Measurements from ENCODE around the gene BCAS3. TPM values are rescaled to one million over a fixed set of nuclear protein-coding genes. Genes with fewer than 3 reads are reported as not detected.
A peak's percentile ranks its signal among the peaks of the same experiment; 100 is the strongest.

BCAS3 gene
- total and polyA plus RNA-seq, 4 experiments from 2014 or later: 27.0 to 45.2 (median 41.2) TPM

DNA sequence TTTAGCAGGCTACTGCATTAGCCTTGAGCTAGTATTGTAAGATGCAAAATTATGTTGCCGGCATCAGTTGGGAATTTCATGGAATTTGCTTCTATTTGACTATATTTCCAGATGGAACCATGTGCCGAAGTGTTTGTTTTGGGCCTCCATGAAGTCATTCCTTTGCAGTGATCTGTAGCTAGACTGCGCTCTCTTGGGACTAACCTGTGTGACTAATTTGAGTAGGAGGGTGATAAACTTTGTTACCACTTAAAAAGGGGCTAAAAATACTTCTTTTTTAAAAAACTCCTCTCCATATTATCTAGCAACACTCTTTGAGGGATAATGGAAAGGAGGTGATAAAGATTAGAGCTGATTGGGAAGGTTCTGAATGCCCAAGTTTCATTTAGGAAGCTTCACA is 555.2 kb downstream of the BCAS3 start:
- ChIA-PET POLR2A (ENCODE audit: partially characterized antibody) (interaction anchor here (1.1 kb wide), 1 partner anchor 10 kb away, joined by 5 read pairs; no protein-coding TSS in a partner anchor), CTCF (ENCODE audit: partially characterized antibody) (interaction anchor here (0.7 kb wide), 1 partner anchor 11 kb away, joined by 3 read pairs; no protein-coding TSS in a partner anchor)
- Mint-ChIP-seq H3K4me3 (no peak overlapping the region), H3K27ac (no peak overlapping the region), H3K4me1 (peaks cover 4 to 14% (median 8%) of the 10 kb centered on the region in 4 donors), H3K27me3 (no peaks in the 10 kb centered on the region), H3K36me3 (peaks cover 0 to 4% of the 10 kb centered on the region in 2 donors), H3K9me3 (no peaks in the 10 kb centered on the region)
- intact Hi-C loops (cut with micrococcal nuclease): no loop called here
- Histone ChIP-seq H3K4me3 (ENCODE audit: low read length in 2 of 2) (no peak overlapping the region), H3K27me3 (ENCODE audit: insufficient read depth, low read length) (no peaks in the 10 kb centered on the region), H3K9me3 (ENCODE audit: control insufficient read depth in 1 of 2, low read length in 2 of 2) (no peaks in the 10 kb centered on the region), H3K4me1 (ENCODE audit: insufficient read depth, low read length) (no peaks in the 10 kb centered on the region), H3K36me3 (ENCODE audit: insufficient read depth, low read length) (no peaks in the 10 kb centered on the region), H3K27ac (ENCODE audit: low read depth, low read length) (no peak overlapping the region)
- no peak for DNase-seq

DNA sequence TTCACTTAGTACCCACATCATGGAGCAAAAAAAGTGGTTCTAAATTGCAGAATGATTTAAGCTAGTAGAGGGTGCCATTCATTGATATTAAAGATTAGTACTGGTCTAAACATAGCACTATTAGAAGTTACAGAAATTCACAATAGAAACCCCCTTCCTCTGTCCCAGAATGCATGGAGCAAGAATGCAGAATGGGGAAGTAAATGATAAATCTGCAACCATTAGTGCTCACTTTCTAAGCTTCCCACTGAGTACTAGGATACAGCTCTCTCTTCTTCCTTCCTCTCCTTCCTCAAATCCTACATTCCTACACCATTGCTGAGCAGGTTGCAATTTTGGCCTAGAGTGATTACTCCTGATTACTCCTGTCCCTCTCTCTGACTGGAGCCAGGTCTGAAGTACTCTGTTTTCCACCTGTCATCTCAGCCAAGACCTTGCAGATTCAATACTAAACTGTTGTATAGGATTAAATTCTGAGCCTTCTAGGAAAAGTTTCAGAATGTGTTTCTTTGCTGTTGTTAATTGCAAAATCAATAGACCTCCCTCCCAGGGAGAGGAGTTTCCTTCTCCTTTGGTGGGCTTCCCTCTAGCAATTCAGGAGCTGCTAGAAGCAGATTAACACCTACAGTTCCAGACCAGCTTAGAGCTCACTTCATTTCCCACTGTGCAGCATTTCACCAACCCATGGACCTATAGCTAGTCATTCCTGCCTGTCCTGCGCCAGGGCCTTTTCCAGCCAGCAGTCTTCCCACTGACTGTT is 556.5 kb downstream of the BCAS3 start:
- CTCF ChIA-PET (ENCODE audit: partially characterized antibody): no interaction called here
- intact Hi-C loops (cut with micrococcal nuclease): no loop called here

DNA sequence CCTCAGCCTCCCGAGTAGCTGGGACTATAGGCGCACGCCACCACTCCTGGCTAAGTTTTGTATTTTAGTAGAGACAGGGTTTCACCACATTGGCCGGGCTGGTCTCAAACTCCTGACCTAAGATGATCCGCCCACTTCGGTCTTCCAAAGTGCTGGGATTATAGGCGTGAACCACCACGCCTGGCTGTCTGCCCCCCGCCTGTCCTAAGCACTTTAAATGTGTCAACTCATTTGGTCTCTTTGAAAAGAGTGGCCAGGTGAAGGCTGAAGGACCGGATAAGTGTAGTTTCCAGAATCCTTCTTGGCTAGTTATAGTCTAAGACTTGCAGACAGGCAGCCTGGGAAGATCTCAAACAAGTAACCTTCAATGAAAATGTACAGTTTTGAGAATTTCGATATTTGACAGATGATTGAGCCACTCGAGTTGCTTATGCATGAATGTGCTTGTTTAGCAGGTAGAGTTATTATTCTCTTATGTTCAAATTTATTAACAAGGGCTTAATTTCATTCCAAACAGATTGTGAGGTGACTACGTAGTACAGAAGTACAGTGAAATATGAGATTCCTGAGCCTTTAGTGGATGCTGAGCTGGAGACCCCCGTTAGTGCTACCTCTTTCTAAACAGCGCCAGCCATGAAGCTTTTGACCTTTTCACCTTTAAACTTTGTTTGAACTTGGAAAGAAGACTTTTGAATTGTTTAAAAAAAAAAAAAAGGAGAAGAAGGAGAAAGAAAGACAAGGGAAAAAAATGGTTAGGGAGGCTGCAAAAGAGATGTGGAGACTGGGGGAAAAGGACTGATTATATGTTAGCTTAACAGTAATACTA is 557.6 kb downstream of the BCAS3 start:
- peaks cover 0 to 4% of the 10 kb centered on the region in 2 donors for H3K36me3 Mint-ChIP-seq
- peak overlapping the region in 1 of 7 donors; percentile 31 for H3K27ac Mint-ChIP-seq
- Histone ChIP-seq H3K9me3 (ENCODE audit: control insufficient read depth in 1 of 2, low read length in 2 of 2) (no peaks in the 10 kb centered on the region), H3K27ac (ENCODE audit: low read depth, low read length) (no peak overlapping the region), H3K27me3 (ENCODE audit: insufficient read depth, low read length) (no peaks in the 10 kb centered on the region), H3K4me3 (ENCODE audit: low read length in 2 of 2) (no peak overlapping the region), H3K36me3 (ENCODE audit: insufficient read depth, low read length) (no peaks in the 10 kb centered on the region), H3K4me1 (ENCODE audit: insufficient read depth, low read length) (no peaks in the 10 kb centered on the region)
- CTCF ChIA-PET (ENCODE audit: partially characterized antibody): no interaction called here
- no peak for DNase-seq
- H3K9me3 Mint-ChIP-seq: no peaks in the 10 kb centered on the region
- POLR2A ChIA-PET (ENCODE audit: partially characterized antibody): no interaction called here
- no peaks in the 10 kb centered on the region for H3K27me3 Mint-ChIP-seq
- intact Hi-C loops (cut with micrococcal nuclease): no loop called here
- H3K4me1 Mint-ChIP-seq: peaks cover 6 to 12% (median 8%) of the 10 kb centered on the region in 4 donors
- no peak overlapping the region for H3K4me3 Mint-ChIP-seq

More for the DNA sequence above, 556.5 kb downstream of the BCAS3 start:
- H3K4me3 ChIP-seq (ENCODE audit: low read length in 2 of 2): no peak overlapping the region
- no peaks in the 10 kb centered on the region for H3K9me3 ChIP-seq (ENCODE audit: control insufficient read depth in 1 of 2, low read length in 2 of 2)
- no peak overlapping the region for H3K27ac ChIP-seq (ENCODE audit: low read depth, low read length)
- H3K27ac Mint-ChIP-seq: no peak overlapping the region
- POLR2A ChIA-PET (ENCODE audit: partially characterized antibody): no interaction called here
- peaks cover 0 to 4% of the 10 kb centered on the region in 2 donors for H3K36me3 Mint-ChIP-seq
- peaks cover 6 to 14% (median 8%) of the 10 kb centered on the region in 4 donors for H3K4me1 Mint-ChIP-seq
- no peaks in the 10 kb centered on the region for H3K4me1 ChIP-seq (ENCODE audit: insufficient read depth, low read length)
- H3K36me3 ChIP-seq (ENCODE audit: insufficient read depth, low read length): no peaks in the 10 kb centered on the region
- no peak overlapping the region for H3K4me3 Mint-ChIP-seq
- no peaks in the 10 kb centered on the region for H3K9me3 Mint-ChIP-seq
- no peaks in the 10 kb centered on the region for H3K27me3 ChIP-seq (ENCODE audit: insufficient read depth, low read length)
- no peak for DNase-seq
- no peaks in the 10 kb centered on the region for H3K27me3 Mint-ChIP-seq

DNA sequence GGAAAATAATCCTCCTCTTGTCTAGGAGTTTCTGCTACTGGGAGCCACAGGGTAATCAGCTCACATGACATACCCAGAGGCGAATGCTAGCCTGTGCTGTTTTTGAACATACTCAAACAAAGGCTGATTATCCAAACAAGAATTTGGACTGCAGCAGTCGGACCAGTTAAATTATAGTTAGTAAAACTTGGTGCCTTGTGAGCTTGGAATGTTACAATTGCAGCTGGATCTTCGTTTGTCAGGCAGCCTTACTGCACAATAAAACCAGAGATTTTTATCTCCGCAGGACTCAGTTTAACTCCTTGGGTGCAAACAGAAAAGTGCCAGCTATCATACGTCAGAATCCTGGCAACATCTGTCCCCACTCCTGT is 558.2 kb downstream of the BCAS3 start:
- ChIA-PET CTCF (ENCODE audit: partially characterized antibody) (no interaction called here), POLR2A (ENCODE audit: partially characterized antibody) (no interaction called here)
- no peaks in the 10 kb centered on the region for H3K9me3 Mint-ChIP-seq
- Histone ChIP-seq H3K27ac (ENCODE audit: low read depth, low read length) (no peak overlapping the region), H3K36me3 (ENCODE audit: insufficient read depth, low read length) (no peaks in the 10 kb centered on the region), H3K4me3 (ENCODE audit: low read length in 2 of 2) (no peak overlapping the region), H3K9me3 (ENCODE audit: control insufficient read depth in 1 of 2, low read length in 2 of 2) (no peaks in the 10 kb centered on the region), H3K27me3 (ENCODE audit: insufficient read depth, low read length) (no peaks in the 10 kb centered on the region), H3K4me1 (ENCODE audit: insufficient read depth, low read length) (peaks cover under 1% of the 10 kb centered on the region)
- intact Hi-C loops (cut with micrococcal nuclease): no loop called here
- no peak overlapping the region for H3K4me3 Mint-ChIP-seq
- H3K36me3 Mint-ChIP-seq: peaks cover 0 to 4% of the 10 kb centered on the region in 2 donors
- no peak for DNase-seq
- H3K27me3 Mint-ChIP-seq: no peaks in the 10 kb centered on the region
- H3K27ac Mint-ChIP-seq: no peak overlapping the region
- peaks cover 6 to 8% (median 6%) of the 10 kb centered on the region in 4 donors for H3K4me1 Mint-ChIP-seq

DNA sequence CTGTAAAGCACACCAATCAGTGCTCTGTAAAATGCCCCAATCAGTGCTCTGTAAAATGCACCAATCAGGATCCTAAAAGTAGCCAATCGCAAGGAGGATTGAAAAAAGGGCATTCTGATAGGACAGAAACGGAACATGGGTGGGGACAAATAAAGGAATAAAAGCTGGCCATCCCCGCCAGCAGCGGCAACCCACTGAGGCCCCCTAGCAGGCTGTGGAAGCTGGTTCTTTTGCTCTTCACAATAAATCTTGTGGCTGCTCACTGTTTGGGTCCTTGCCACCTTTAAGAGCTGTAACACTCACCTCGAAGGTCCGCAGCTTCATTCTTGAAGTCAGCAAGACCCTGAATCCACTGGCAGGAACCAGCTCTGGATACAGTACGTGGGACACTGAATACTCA is 559.6 kb downstream of the BCAS3 start:
- H3K4me3 ChIP-seq (ENCODE audit: low read length in 2 of 2): no peak overlapping the region
- Mint-ChIP-seq H3K27ac (no peak overlapping the region), H3K4me1 (peaks cover 0 to 4% (median under 1%) of the 10 kb centered on the region in 4 donors), H3K4me3 (no peak overlapping the region), H3K27me3 (no peaks in the 10 kb centered on the region), H3K36me3 (peaks cover 0 to 4% of the 10 kb centered on the region in 2 donors), H3K9me3 (no peaks in the 10 kb centered on the region)
- H3K27ac ChIP-seq (ENCODE audit: low read depth, low read length): no peak overlapping the region
- peaks cover 3% of the 10 kb centered on the region for H3K4me1 ChIP-seq (ENCODE audit: insufficient read depth, low read length)
- ChIA-PET CTCF (ENCODE audit: partially characterized antibody) (interaction anchor here (1.7 kb wide), 1 partner anchor 11 kb away, joined by 4 read pairs; no protein-coding TSS in a partner anchor), POLR2A (ENCODE audit: partially characterized antibody) (no interaction called here)
- no peaks in the 10 kb centered on the region for H3K36me3 ChIP-seq (ENCODE audit: insufficient read depth, low read length)
- intact Hi-C loops (cut with micrococcal nuclease): no loop called here
- H3K9me3 ChIP-seq (ENCODE audit: control insufficient read depth in 1 of 2, low read length in 2 of 2): no peaks in the 10 kb centered on the region
- no peaks in the 10 kb centered on the region for H3K27me3 ChIP-seq (ENCODE audit: insufficient read depth, low read length)
- no peak for DNase-seq

DNA sequence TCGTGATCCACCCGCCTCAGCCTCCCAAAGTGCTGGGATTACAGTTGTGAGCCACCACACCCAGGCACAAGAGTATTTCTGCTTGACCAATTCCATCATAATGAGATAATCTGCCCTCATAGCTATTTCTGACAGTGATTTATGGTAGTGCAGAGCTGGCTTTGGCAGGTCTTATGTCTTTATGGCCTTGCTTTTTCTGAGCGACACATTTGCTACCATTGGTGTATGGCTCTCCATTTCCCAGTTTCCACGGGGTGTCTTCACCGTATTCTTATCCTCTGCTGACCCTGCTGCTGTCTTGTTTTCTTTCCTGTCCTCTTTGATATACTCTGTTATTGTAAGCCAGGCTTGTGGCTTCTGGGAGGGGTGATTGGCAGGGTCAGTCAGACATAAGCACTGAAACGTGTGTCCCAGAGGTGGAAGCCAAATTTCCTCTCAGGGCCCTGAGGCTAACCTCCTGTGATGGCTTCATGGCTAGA is 560.8 kb downstream of the BCAS3 start:
- H3K36me3 Mint-ChIP-seq: peaks cover 0 to 4% of the 10 kb centered on the region in 2 donors
- Histone ChIP-seq H3K9me3 (ENCODE audit: control insufficient read depth in 1 of 2, low read length in 2 of 2) (no peaks in the 10 kb centered on the region), H3K27ac (ENCODE audit: low read depth, low read length) (no peak overlapping the region), H3K4me3 (ENCODE audit: low read length in 2 of 2) (no peak overlapping the region), H3K36me3 (ENCODE audit: insufficient read depth, low read length) (no peaks in the 10 kb centered on the region), H3K4me1 (ENCODE audit: insufficient read depth, low read length) (peaks cover 3% of the 10 kb centered on the region), H3K27me3 (ENCODE audit: insufficient read depth, low read length) (no peaks in the 10 kb centered on the region)
- H3K27me3 Mint-ChIP-seq: no peaks in the 10 kb centered on the region
- ChIA-PET CTCF (ENCODE audit: partially characterized antibody) (interaction anchor here (1.7 kb wide), 1 partner anchor 12 kb away, joined by 4 read pairs; no protein-coding TSS in a partner anchor), POLR2A (ENCODE audit: partially characterized antibody) (no interaction called here)
- H3K9me3 Mint-ChIP-seq: no peaks in the 10 kb centered on the region
- no peak overlapping the region for H3K27ac Mint-ChIP-seq
- peaks cover 0 to 4% (median under 1%) of the 10 kb centered on the region in 4 donors for H3K4me1 Mint-ChIP-seq
- H3K4me3 Mint-ChIP-seq: no peak overlapping the region
- intact Hi-C loops (cut with micrococcal nuclease): no loop called here
- no peak for DNase-seq

DNA sequence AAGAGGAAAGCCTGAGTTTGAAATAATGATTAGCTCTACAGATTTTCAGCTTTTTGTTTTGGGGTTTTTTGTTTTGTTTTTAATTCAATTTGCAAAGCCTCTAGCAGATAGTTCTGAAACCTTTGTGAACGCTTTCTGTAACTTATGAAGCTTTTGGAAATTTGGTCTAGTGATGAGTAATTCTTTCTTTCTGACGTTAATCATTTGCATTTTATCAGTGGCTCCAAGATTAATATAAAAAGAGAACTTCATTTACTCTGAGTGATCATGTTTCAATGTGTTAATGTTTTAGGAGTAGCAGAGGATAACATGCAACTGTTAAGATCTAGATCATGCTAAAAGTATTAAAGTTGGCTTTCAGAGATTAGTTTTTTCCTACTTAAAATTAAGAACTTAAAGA is 561.7 kb downstream of the BCAS3 start:
- POLR2A ChIA-PET (ENCODE audit: partially characterized antibody): no interaction called here
- CTCF ChIA-PET (ENCODE audit: partially characterized antibody): no interaction called here
- Mint-ChIP-seq H3K27me3 (no peaks in the 10 kb centered on the region), H3K4me1 (peaks cover 0 to 4% (median 0%) of the 10 kb centered on the region in 4 donors), H3K4me3 (no peak overlapping the region), H3K27ac (peak overlapping the region in 1 of 7 donors; percentile 15), H3K36me3 (peaks cover 0 to 4% of the 10 kb centered on the region in 2 donors), H3K9me3 (no peaks in the 10 kb centered on the region)
- Histone ChIP-seq H3K9me3 (ENCODE audit: control insufficient read depth in 1 of 2, low read length in 2 of 2) (no peaks in the 10 kb centered on the region), H3K4me3 (ENCODE audit: low read length in 2 of 2) (no peak overlapping the region), H3K27ac (ENCODE audit: low read depth, low read length) (no peak overlapping the region), H3K36me3 (ENCODE audit: insufficient read depth, low read length) (no peaks in the 10 kb centered on the region), H3K4me1 (ENCODE audit: insufficient read depth, low read length) (peaks cover 3% of the 10 kb centered on the region), H3K27me3 (ENCODE audit: insufficient read depth, low read length) (no peaks in the 10 kb centered on the region)
- intact Hi-C loops (cut with micrococcal nuclease): no loop called here
- DNase-seq: no peak
